Activated CD4-positive, alpha-beta T cell treated with anti-CD3 and anti-CD28 coated beads, Interleukin-2, amount 50 U/mL, for 16 hours (primary cell): Measurements from ENCODE around the gene TCF7L2.
A peak's percentile ranks its signal among the peaks of the same experiment; 100 is the strongest.

Experiments used
- DNase-seq: peaks from one replicate; pipeline ENCODE4 v3.0.0-alpha.2; 2020

The TCF7L2 gene

GRCh38 chr10:113068178-113068890, 118.3 kb downstream of the TCF7L2 start:
- DNase-seq: no peak

DNA sequence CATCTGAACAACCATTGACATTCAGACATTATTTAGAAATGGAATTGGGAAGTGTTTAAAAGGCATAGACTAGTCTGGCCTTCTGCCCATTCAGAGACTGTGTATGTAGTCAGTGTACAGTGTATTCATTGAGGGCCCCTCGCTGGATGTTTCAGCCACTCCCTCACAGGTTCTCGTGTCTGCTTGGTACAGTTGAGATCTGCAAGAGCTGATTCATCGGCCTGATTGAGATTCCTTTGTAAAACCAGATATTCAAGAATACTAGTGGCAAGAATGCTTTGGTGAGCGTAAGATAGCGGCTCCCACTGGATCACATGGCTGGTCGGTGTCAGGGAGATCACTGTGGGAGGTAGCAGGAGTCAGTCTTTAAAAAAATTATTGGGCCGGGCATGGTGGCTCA, 119.5 kb downstream of the TCF7L2 start:
- DNase-seq: no peak

DNA sequence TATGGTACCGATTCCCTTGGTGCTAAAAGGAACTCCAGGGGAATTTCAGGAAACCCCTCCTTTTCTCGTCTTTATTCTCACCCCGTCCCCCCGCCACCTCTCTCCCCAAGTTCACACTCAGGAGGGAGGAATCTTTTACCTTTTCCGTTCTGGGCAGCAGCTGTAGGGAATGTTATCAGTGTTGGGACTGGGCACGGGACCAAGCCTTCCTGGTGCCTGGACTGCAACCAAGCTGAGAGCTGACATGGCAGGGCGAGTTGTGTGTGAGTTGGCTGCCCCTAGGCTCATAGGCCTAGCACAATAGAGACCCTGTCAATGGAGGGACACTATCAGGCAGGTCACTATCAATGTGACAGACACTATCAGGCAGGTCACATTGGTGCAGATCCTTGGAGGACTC, 121.4 kb downstream of the TCF7L2 start:
- no peak for DNase-seq

DNA sequence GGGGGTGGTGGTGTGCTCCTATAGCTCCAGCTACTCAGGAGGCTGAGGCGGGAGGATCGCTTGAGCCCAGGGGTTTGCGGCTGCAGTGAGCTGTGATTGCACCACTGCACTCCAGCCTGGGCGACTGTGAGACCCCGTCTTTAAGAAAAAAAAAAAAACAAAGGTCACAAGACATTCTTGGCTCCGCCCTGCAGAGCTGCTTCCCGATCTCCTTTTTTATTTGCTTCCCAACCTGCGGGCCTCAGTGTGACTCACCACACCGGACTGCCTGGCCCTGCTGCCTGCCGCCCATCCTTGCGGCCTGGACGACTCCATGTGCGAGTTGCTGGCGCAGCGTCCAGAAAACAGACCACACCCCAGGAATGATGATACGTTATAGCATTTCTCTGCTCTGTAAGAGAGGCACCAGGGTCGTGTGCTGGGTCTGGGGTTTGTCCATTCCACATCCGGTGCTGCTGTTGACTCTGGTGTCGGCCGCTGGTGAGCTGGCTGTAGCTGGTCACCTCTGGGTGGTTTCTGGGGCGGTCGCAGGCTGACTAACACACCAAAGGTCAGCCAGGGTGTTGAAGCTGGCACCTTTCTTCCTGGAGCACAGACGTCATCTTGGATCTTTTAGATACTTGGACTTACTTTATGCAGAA, 123.6 kb downstream of the TCF7L2 start:
- DNase-seq: no peak

- no peak for DNase-seq
These were observed 126.9 kb downstream of the TCF7L2 start for GRCh38 chr10:113076949-113077348.

- DNase-seq: no peak
These were observed 128.3 kb downstream of the TCF7L2 start for GRCh38 chr10:113078282-113078907.

DNA sequence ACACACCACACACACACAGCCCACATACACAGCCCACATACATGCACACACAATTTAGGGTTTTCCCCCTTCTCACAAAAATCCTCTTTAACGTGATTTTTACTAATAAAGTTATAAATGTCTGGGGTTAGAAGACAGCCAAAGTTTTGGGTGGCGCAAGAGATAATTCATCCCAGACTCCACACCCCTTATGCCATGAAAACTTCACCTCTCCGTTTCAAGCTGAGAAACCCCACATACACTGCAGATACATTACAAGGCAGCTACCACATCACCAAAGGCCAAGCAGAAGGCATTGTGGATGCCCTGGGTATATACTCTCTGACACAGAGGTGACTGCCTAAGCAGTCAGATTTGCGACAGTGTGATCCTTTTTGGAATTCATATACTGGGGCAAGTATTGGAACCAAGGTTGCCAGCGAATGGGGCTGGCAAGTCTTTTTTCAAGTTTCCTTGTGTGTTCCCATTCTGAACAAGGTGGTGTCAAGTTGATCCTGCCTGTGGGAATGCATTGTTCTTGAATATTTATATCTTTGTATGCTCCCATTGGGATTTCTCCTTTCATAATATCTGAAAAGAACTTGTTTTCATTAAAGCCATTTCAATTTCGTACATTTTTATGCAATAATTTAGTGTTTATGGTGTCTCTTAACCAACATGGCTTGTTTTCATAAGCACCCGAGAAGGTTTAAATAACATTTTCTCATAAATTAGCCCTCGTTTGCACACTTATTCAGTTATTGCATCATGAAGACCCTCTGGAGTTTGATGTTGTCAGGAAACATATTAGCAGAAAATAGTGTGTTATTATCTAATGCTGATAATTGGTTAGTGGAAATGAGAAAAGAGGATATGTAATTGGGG, 130.2 kb downstream of the TCF7L2 start:
- DNase-seq: no peak

DNA sequence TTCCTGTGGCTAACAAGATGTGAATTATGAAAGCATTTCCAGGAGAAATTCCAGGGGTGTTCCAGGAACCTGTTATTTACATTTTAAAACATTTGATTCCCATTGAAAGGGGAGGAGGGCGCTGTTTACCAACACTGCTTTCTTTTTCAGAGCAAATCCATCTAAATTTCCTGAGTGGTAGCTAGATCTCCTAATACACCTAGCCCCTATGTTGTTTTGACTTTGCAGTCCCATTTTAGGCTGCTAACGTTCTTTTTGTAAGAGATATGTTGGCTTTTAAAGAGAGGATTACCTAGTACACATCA, 130.8 kb downstream of the TCF7L2 start:
- DNase-seq: no peak

DNA sequence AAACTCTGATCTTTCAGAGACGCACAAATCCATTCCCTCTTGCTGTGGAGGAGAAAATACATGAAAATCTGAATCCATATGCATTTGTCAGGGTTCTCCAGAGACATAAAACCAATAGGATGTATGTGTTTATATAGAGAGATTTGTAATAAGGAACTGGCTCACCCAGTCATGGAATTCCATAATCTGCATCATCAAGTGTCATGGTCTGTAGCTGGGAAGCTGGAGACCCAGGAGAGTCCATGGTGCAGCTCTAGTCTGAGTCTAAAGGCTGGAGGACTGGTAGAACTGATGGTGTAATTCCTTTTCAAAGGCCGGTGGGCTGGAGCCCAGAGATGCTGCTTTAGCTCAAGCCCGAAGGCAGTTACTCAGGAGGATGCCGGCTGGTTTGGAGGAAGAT, 134.0 kb downstream of the TCF7L2 start:
- DNase-seq: no peak

DNA sequence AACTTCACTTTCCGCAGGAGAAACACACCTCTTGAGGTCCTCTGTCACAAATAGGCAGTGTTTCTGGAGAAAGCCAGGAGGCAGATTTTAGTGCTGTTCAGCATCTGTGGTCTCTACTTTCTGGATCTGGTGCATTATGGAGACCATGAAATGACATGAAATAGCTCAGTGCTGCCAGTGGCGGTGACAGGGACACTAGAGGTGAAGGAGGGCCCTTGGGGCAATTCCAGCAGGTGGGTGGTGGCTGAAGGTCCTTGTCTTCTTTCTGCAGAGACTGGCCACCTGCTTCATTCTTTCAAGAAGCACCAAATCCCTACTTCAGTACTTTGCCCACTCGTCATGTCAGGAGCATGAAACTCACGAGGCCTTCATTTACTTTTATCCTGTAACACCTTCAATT, 135.7 kb downstream of the TCF7L2 start:
- DNase-seq: no peak

DNA sequence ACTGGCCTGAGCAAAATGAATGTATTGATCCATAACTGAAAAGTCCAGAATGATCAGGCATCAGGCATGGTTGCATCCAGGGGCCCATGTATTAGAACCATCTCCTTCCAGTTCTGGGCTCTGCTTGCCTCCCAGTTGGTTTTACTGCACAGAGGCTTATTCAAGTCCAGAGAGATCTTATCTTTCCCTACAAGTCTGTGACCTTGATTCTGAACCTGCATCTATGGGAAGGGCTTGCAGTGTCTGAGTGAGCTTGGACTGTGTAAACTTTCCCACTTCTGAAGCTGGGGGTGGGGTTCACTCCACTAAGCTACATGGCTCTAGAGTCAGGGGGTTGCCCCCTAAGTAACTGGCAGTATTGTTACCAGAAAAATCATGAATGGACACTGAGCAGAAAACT, 136.2 kb downstream of the TCF7L2 start:
- no peak for DNase-seq

- DNase-seq: no peak
These were observed 137.3 kb downstream of the TCF7L2 start for GRCh38 chr10:113087165-113088029.

- no peak for DNase-seq
These were observed 138.1 kb downstream of the TCF7L2 start for GRCh38 chr10:113088194-113088593.

GRCh38 chr10:113089551-113089950, 139.5 kb downstream of the TCF7L2 start:
- DNase-seq: no peak

- DNase-seq: no peak
These were observed 141.9 kb downstream of the TCF7L2 start for GRCh38 chr10:113091920-113092319.

DNA sequence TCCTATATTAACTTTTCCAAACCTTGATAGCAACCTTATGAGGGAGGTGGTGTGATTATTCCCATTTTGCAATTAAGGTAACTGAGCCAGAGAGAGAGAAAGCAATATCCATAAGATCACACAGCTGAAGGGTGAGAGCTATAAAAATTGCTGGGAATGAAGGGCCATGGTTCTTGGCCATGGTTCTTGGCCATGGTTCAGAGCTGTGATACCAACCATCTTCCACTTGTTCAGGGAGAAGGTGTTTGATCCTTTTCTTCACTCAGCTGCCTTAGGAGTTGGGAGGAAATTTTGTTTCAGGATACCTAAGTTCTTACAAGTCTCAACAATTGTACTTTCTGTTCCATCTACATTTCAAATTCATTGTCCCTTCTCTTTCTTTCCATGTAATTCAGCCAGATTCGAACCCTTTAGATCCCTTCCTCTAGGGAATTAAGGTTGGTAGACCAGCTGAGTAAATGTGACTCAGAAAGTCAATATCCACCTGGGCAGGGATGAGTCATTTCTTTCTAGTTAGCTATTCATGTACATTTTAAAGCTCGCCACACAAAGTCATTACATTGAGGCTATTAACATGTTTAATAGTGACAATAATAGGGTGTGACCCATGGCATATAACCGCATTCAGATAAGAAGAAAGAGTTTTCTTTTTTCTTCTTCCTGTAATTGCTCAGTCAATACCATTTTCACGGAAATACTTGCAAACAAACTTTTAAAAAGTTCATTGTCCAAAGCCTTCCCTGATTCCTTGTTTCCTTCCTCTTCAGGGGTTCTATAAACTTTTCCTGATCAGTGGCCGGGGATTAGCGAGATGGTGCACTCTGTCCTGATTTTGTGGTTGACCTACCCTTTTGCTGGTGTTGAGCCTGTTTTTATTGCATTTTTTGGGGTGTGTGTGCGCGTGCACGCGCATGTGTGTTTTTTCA, 143.4 kb downstream of the TCF7L2 start:
- peak; percentile 31 for DNase-seq

DNA sequence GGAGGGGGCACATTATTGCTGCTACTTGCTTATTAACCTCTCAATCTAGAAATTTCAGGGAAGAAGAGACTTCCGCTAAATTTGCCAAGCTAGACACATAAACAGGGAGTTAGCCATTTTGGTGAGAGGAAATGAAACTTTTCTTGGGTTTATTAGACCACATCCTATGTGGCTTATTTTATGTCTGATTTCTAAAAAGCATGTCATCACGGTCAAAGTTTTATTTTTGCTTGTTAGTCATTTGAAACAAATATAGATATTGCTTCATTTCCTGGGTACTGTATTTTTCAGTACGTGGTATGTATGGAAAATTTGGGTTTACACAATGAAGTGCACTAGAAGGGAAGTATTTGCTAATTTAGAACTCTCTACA, 144.1 kb downstream of the TCF7L2 start:
- peak; percentile 57 for DNase-seq

DNA sequence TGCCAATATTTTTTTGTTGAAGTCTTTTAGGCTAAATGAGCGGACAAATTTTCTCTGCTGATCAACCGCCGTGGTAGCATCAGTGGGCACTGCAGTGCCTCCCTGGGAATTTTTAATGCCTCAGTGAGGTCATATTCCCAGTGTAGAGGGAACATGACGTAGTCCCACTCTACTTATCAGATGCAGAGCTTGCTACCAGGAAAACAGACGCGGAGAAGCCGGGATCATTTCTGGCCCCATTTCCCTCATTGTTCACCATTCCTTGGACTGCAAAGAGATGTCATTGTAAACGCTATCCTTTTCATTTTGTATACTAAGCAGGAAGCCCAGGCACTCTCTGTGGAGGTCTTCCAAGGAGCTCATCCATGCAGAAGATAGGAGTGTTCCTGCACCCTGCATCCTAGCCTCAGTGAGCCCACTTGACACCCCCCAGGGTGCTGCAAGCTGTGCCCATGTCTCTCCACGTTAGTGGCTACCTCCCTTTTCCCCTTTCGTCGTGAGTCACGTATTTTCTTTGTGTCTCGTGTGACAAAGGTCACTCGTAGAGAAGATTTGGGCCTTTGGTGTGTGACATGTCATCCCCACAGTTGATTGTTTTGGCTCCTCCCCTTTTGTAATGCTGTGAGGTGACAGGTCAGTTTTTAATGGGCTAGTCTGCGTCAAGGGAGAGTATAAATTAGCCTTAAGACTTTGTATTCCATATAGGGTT, 145.5 kb downstream of the TCF7L2 start:
- no peak for DNase-seq

DNA sequence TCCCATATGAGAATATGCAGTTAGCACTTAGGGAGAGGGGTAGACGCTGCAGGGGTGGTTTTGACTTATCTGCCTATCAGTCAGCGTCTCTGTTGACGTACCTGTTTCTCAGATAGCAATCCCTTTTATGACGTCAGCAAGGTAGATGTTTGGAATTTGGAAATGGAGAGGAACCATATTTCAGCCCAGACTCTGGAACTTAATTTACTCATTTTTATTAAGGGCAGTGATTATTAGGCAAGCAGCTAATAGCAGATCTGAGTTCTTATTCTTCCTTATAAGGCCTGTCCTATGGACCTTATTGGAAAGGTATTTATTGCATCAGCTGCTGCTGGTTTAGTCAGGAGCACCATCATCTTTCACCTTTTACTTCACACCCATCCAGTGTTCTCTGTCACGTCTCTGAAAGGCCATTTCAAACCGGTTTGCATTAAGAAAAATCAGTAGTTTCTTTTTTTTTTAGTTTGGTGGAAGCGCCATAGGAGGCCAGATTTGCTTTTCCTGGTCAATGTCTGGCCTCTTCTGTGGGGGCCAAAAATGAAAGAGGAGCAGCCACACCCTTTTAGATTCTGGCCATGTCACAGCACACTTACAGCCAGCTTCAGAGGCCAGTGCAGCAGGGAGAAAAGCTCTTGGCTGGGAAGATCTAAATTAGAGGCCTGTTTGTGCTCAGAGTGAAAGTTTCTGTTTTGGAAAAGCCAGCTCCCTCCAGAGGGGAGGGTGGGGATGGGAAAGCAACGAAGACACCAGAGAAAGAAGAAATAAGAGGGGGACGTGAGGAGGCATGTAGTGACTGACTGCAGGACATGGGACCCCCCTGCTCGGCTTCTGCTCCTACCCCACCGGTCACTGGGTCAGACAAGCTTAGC, 146.3 kb downstream of the TCF7L2 start:
- DNase-seq: no peak

GRCh38 chr10:113097036-113097435, 147.0 kb downstream of the TCF7L2 start:
- no peak for DNase-seq
